Pancreas (tissue), 10 donors: Measurements from ENCODE around the gene ASS1. TPM values are rescaled to one million over a fixed set of nuclear protein-coding genes. Genes with fewer than 3 reads are reported as not detected.

Experiments used
- ATAC-seq, 4 donors: fragments of 200-7000 bp; cut with Tn5 transposase; one replicate each; pipeline versions ENCODE4 v1.8.0 to v1.9.1; 2020; ENCODE audit warnings: mild to moderate bottlenecking in 4 of 4, moderate library complexity in 4 of 4
- DNase-seq, 6 donors: peaks; one replicate each; pipeline ENCODE4 v3.0.0-alpha.2; 2020
- FAIRE-seq: peaks from 2 replicates; lab custom pipeline; 2012; peaks lifted over from hg19 to GRCh38; lab: Jason Lieb, UNC
- H3K27ac ChIP-seq, 4 donors: fragments of 200-600 bp; sonication (generic); 1 replicate in 3 of 4; 2 replicates in 1 of 4; pipeline versions ENCODE4 v1.5.0 to v1.8.0; 2020
- H3K27me3 ChIP-seq, 4 donors: fragments of 200-600 bp; one replicate each; pipeline ENCODE4 v1.8.0; 2021
- H3K36me3 ChIP-seq, 3 donors: fragments of 200-600 bp; sonication (generic) in 1 of 3; one replicate each; pipeline versions ENCODE4 v1.5.0 to v1.8.0; 2020 to 2021
- H3K4me1 ChIP-seq, 3 donors: fragments of 200-600 bp; one replicate each; pipeline ENCODE4 v1.8.0; 2021
- H3K4me3 ChIP-seq, 4 donors: fragments of 200-600 bp; sonication (generic) in 2 of 4; one replicate each; pipeline versions ENCODE4 v1.5.0 to v1.8.0; 2020 to 2021
- H3K9me3 ChIP-seq, 4 donors: fragments of 200-600 bp; one replicate each; pipeline ENCODE4 v1.8.0; 2021
- WGBS, 2 donors: extraction: QIAGEN DNeasy Blood & Tissue Kit; methylation state at CpG; one replicate each; pipeline ENCODE4 v1.1.7; 2013; 5-methylcytosine and 5-hydroxymethylcytosine counted together
- intact Hi-C, 3 donors: fragments of 100-400 bp; cut with DNase I; formaldehyde crosslinking; loops; one replicate each; pipeline versions ENCODE4 v1.11.1 to v1.14.2; 2022
- polyA plus RNA-seq, 2 donors: library from polyadenylated mRNA; stranded (reverse); fragments of 200-250 nt; gene quantifications; one replicate each; pipeline ENCODE4 v1.2.3, GENCODE V29; 2013
- total RNA-seq, 6 donors: library from RNA; stranded (reverse); fragmentation: NEBNext Ultra II Directional in 4 of 6; extraction: Animal tissue kit (Norgen Biotek cat#: 25700) in 4 of 6; gene quantifications; one replicate each; pipeline versions ENCODE4 v1.2.1 to v1.2.4, GENCODE V29; 2021 to 2023
- TF ChIP-seq, protein P1 (sequence below), 4 donors: fragments of 200-600 bp; sonication (generic) in 3 of 4; IDR thresholded peaks; one replicate each; pipeline versions ENCODE4 v1.5.0 to v1.8.0; 2021; ENCODE audit warnings: antibody characterized with exemption in 4 of 4
- donor health status: healthy with polysubstance abuse.
- donor health status: DM: no; HTN: no; CAD: no; lungs with moderate emphysema.
- donor health status: DM: no; HTN: no; CAD: no.
- donor health status: control.
- donor health status: control.
- donor health status: Bipolar disorder and iron deficiency.
- donor health status: DM: yes; HTN: yes; CAD: no.
- donor health status: DM: no; HTN: no; CAD: no.
- donor health status: DM: no; HTN: no; CAD: no.
- donor health status: DM: yes; HTN: yes; CAD: no.

Gene ASS1
- total and polyA plus RNA-seq, 8 donors = 19.3 to 71.4 (median 27.1) TPM

DNA sequence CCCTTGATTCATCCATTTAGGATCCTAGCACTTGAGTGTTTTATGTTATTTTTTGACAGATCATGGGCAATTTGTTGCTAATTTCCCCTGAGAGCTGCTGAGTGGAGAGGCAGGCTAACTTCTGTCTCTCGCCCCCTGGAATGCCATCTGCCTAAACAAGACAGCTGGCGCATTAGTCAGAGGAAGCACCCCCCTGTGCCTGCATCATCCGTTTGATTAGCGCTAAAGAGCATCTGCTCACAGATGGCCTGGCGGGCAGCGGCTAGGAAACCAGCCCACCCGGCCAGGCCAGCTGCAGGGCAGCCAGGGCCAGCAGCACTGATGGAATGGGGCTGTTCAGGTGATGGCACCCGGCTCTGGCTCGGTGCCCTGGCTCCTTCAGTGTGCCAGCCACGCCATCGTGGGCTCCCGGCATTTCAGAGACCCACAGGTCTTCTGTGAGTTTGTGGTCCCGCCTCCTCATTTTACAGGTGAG lies 22.9 kb upstream of the ASS1 start:
- Histone ChIP-seq H3K27me3 (no peaks in the 10 kb centered on the region), H3K36me3 (no peaks in the 10 kb centered on the region), H3K27ac (no peak overlapping the region), H3K9me3 (no peaks in the 10 kb centered on the region), H3K4me1 (no peaks in the 10 kb centered on the region), H3K4me3 (no peak overlapping the region)
- ATAC-seq (no peak), DNase-seq (no peak), FAIRE-seq (no peak)
- WGBS, 2 donors = 57 to 58% methylated on average over 13 of the region's 13 CpGs
- intact Hi-C loops = no loop called here
- TF ChIP-seq, protein P1, sequence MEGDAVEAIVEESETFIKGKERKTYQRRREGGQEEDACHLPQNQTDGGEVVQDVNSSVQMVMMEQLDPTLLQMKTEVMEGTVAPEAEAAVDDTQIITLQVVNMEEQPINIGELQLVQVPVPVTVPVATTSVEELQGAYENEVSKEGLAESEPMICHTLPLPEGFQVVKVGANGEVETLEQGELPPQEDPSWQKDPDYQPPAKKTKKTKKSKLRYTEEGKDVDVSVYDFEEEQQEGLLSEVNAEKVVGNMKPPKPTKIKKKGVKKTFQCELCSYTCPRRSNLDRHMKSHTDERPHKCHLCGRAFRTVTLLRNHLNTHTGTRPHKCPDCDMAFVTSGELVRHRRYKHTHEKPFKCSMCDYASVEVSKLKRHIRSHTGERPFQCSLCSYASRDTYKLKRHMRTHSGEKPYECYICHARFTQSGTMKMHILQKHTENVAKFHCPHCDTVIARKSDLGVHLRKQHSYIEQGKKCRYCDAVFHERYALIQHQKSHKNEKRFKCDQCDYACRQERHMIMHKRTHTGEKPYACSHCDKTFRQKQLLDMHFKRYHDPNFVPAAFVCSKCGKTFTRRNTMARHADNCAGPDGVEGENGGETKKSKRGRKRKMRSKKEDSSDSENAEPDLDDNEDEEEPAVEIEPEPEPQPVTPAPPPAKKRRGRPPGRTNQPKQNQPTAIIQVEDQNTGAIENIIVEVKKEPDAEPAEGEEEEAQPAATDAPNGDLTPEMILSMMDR (IDR thresholded peaks at IDR 0.05) = no peak

DNA sequence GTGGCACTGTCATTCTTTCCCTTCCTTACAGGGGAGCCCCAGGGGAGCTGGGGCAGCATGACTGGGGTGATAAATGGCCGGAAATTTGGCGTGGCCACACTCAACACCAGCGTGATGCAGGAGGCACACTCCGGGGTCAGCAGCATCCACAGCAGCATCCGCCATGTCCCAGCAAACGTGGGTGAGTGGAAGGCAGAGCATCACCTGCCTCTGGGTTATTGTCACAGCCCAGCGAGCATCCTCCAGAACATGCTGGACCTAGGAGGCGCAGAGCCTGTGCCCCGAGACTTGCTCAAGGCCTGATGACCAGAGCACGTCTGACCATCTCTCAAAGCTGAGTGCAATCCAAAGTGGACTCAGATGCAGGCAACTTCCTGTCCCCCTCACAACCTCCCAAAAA lies 22.2 kb upstream of the ASS1 start:
- FAIRE-seq (no peak), DNase-seq (no peak), ATAC-seq (no peak)
- intact Hi-C loops = no loop called here
- Histone ChIP-seq H3K27me3 (no peaks in the 10 kb centered on the region), H3K9me3 (no peaks in the 10 kb centered on the region), H3K4me3 (no peak overlapping the region), H3K4me1 (no peaks in the 10 kb centered on the region), H3K36me3 (no peaks in the 10 kb centered on the region), H3K27ac (no peak overlapping the region)
- 56 to 75% methylated on average over 10 of the region's 10 CpGs for WGBS, 2 donors
- TF ChIP-seq, protein P1 (IDR thresholded peaks at IDR 0.05) = no peak

DNA sequence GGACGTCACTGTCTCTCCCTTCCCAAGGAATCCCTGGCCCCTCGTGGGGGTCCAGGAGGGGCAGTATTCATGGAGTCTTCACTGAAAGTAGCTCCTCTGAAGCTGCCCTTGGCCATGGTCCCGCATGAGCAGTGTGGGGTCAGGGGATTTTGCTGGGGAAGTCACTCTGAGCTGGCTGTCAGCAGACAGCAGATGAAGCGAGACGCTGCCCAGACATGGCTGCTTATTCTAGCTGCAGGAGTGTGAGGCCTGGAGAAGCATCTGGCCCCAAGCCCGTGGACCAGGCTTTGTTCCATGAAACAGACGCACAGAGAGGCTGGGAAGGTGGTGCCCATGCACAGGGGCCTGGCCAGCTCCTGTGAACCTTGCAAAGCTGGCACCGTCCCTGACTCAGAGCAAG lies 21.5 kb upstream of the ASS1 start:
- ATAC-seq (no peak), DNase-seq (no peak), FAIRE-seq (no peak)
- TF ChIP-seq, protein P1 (IDR thresholded peaks at IDR 0.05) = no peak
- intact Hi-C loops = no loop called here
- no peak overlapping the region for H3K27ac ChIP-seq
- no peaks in the 10 kb centered on the region for H3K9me3 ChIP-seq
- WGBS, 2 donors = 56 to 67% methylated on average over 8 of the region's 8 CpGs
- H3K4me3 ChIP-seq = no peak overlapping the region
- H3K27me3 ChIP-seq = no peaks in the 10 kb centered on the region
- no peaks in the 10 kb centered on the region for H3K36me3 ChIP-seq
- H3K4me1 ChIP-seq = no peaks in the 10 kb centered on the region

DNA sequence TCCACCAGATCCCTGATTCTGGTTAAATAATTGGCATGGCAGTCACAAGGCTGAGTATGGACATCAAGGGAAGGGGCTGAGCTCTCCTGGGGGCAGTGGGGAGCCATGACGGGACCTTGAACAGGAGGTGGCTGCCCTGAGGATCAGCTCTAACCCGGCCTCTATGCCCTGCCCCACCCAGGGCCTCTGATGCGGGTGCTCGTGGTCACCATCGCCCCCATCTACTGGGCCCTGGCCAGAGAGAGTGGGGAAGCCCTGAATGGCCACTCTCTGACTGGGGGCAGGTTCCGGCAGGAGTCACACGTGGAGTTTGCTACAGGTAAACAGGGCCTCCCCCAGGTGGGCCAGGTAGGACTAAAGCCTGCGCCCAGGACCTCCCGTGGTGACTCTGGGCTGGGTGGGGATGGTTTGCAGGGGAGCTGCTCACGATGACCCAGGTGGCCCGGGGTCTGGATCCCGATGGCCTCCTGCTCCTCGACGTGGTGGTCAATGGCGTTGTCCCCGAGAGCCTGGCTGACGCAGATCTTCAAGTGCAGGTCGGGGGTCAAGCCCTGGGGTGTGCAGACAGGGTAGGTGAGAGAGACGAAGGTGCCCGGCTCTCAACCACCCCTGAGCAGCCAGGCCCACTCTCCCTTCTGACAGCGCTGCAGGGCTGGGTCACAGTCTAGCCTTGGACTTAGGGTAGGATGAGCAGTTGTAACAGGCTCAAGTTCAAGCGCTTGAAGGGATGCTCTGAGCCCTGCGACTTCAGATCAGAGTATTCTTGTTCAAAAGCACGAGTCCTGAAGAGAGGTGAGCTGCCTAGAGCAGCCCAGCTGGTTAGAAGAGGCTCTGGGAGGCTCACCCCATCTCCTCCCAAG lies 19.9 kb upstream of the ASS1 start:
- Histone ChIP-seq H3K27ac (no peak overlapping the region), H3K4me3 (no peak overlapping the region), H3K4me1 (no peaks in the 10 kb centered on the region), H3K36me3 (no peaks in the 10 kb centered on the region), H3K27me3 (no peaks in the 10 kb centered on the region), H3K9me3 (no peaks in the 10 kb centered on the region)
- intact Hi-C loops = no loop called here
- TF ChIP-seq, protein P1 (IDR thresholded peaks at IDR 0.05) = no peak
- ATAC-seq (no peak), FAIRE-seq (no peak), DNase-seq (peak in 1 of 6 donors; percentile 38)
- 76 to 77% methylated on average over 24 of the region's 24 CpGs for WGBS, 2 donors
